KOPT-K1 (cell line): Measurements from ENCODE around the gene CSTPP1.
"Not testable (repeated sequence)": the region's sequence is repeated elsewhere in the genome, so short reads cannot be mapped to it uniquely, and the experiment has no call there.

Experiments used
- H3K27ac ChIP-seq: fragments of 200-600 bp; sonication (generic); 2 replicates; pipeline ENCODE4 v1.5.1; 2016; ENCODE audit warnings: antibody characterized with exemption, mild to moderate bottlenecking, low read depth, low read length; ENCODE audit not compliant: poor library complexity, severe bottlenecking
- H3K36me3 ChIP-seq: fragments of 200-600 bp; sonication (generic); 2 replicates; pipeline ENCODE4 v1.5.1; 2017; ENCODE audit warnings: antibody characterized with exemption, mild to moderate bottlenecking, low read length, moderate library complexity; ENCODE audit not compliant: insufficient read depth
- H3K9me3 ChIP-seq: fragments of 200-600 bp; sonication (generic); 2 replicates; pipeline ENCODE4 v1.5.1; 2017; ENCODE audit warnings: antibody characterized with exemption, low read length, mild to moderate bottlenecking; ENCODE audit not compliant: insufficient read depth, poor library complexity, severe bottlenecking

Gene CSTPP1

DNA sequence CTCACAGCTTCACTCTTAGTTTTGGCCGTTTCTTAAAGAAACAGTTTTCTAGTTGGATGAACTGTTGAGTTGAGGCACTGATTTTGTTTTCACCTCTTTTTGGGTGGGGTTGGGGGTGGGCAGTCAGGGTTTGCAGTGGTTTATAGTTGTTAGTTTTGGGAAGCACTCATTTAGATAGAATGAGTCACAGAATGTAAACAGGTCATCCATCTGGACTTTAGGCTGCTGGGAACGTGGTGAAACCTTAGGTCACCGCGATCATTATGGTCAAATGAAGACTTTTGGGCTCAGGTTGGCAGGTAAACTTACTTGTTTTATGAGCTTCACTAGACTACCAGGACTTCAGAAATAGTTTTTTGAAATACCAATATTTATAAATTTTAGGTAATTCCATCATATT lies 48.4 kb downstream of the CSTPP1 start:
- no peak overlapping the region for H3K27ac ChIP-seq
- H3K36me3 ChIP-seq = 0 out of 2 replicates have a peak, but pooled peaks cover 5% of the 10 kb centered on the region

GRCh38 chr11:46987183-46987582 lies 50.6 kb downstream of the CSTPP1 start:
- Histone ChIP-seq H3K27ac (no peak overlapping the region), H3K9me3 (no peaks in the 10 kb centered on the region), H3K36me3 (0 out of 2 replicates have a peak, but pooled peaks cover 10% of the 10 kb centered on the region)

More for the DNA sequence above, 48.4 kb downstream of the CSTPP1 start:
- no peaks in the 10 kb centered on the region for H3K9me3 ChIP-seq

- not testable (repeated sequence) for H3K27ac ChIP-seq, H3K9me3 ChIP-seq, H3K36me3 ChIP-seq
These were observed 53.4 kb downstream of the CSTPP1 start for GRCh38 chr11:46989810-46990487.

GRCh38 chr11:46991391-46991790 lies 54.8 kb downstream of the CSTPP1 start:
- no peaks in the 10 kb centered on the region for H3K9me3 ChIP-seq
- H3K27ac ChIP-seq = no peak overlapping the region
- 0 out of 2 replicates have a peak, but pooled peaks cover 10% of the 10 kb centered on the region for H3K36me3 ChIP-seq

GRCh38 chr11:46992386-46992785 lies 55.8 kb downstream of the CSTPP1 start:
- not testable (repeated sequence) for H3K36me3 ChIP-seq, H3K27ac ChIP-seq, H3K9me3 ChIP-seq

- not testable (repeated sequence) for H3K9me3 ChIP-seq, H3K27ac ChIP-seq, H3K36me3 ChIP-seq
These were observed 61.2 kb downstream of the CSTPP1 start for GRCh38 chr11:46997796-46998195.

- no peaks in the 10 kb centered on the region for H3K36me3 ChIP-seq
- no peaks in the 10 kb centered on the region for H3K9me3 ChIP-seq
- no peak overlapping the region for H3K27ac ChIP-seq
These were observed 62.7 kb downstream of the CSTPP1 start for GRCh38 chr11:46999217-46999616.

- no peak overlapping the region for H3K27ac ChIP-seq
- H3K9me3 ChIP-seq = no peaks in the 10 kb centered on the region
- H3K36me3 ChIP-seq = no peaks in the 10 kb centered on the region
These were observed 63.5 kb downstream of the CSTPP1 start for GRCh38 chr11:47000033-47000432.

- H3K36me3 ChIP-seq = no peaks in the 10 kb centered on the region
- no peak overlapping the region for H3K27ac ChIP-seq
- H3K9me3 ChIP-seq = no peaks in the 10 kb centered on the region
These were observed 65.2 kb downstream of the CSTPP1 start for GRCh38 chr11:47001781-47002181.

GRCh38 chr11:47002390-47002789 lies 65.8 kb downstream of the CSTPP1 start:
- Histone ChIP-seq H3K9me3 (no peaks in the 10 kb centered on the region), H3K36me3 (no peaks in the 10 kb centered on the region), H3K27ac (no peak overlapping the region)

DNA sequence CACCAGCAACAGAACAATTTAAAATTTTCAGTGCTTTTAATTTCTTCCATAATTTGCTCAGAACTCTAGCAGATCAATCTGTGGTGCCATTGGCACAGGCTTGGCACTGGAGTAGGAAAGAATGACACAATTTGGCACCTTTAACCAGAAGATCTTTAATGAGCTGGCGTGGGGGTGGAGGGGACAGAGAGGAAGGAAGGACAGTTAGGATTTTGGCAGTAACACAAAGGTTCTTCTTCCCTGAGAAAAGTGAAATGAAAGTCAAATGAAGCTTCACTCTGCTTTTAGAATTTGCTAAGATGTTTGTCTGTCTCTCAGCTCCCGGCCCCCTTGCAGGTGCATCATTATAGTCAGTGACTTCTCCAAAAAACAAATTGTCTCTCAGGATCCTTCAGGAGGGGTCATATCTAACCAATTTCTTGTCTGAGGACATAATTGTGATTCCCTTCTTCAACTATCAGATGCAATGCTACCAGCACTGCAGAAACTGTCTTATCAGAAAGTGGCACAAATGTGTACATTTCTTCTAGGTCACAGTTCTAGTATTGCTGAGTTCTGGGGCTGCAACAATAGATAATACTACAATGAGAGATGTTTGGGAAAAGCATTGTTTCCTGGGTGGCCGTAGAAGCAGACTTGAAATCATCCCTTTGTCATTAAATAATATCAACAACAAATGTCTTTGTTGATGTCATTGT lies 66.8 kb downstream of the CSTPP1 start:
- Histone ChIP-seq H3K36me3 (no peaks in the 10 kb centered on the region), H3K27ac (no peak overlapping the region), H3K9me3 (no peaks in the 10 kb centered on the region)

- Histone ChIP-seq H3K36me3 (no peaks in the 10 kb centered on the region), H3K27ac (no peak overlapping the region), H3K9me3 (no peaks in the 10 kb centered on the region)
These were observed 68.1 kb downstream of the CSTPP1 start for GRCh38 chr11:47004595-47005033.

GRCh38 chr11:47005441-47005840 lies 68.9 kb downstream of the CSTPP1 start:
- no peak overlapping the region for H3K27ac ChIP-seq
- no peaks in the 10 kb centered on the region for H3K9me3 ChIP-seq
- no peaks in the 10 kb centered on the region for H3K36me3 ChIP-seq

DNA sequence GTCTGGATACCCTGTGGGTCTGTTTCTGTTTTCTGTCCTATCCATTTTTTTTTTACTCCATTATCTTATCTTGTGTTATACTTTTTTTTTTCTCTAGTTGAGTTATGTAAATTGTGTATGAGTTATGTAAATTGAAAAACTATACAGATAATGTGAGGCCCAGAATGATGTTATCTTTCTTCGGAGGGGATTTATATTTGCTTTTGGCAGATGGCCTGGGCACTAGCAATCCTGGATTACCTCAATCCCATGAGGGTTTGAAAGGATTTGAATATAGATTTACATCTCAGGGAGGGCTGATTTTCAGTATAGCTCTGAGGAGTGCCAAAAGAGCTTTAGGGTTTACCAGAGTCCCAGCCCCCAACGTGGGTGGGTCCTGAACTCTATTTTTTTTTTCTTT lies 71.0 kb downstream of the CSTPP1 start:
- Histone ChIP-seq H3K36me3 (no peaks in the 10 kb centered on the region), H3K27ac (no peak overlapping the region), H3K9me3 (no peaks in the 10 kb centered on the region)

DNA sequence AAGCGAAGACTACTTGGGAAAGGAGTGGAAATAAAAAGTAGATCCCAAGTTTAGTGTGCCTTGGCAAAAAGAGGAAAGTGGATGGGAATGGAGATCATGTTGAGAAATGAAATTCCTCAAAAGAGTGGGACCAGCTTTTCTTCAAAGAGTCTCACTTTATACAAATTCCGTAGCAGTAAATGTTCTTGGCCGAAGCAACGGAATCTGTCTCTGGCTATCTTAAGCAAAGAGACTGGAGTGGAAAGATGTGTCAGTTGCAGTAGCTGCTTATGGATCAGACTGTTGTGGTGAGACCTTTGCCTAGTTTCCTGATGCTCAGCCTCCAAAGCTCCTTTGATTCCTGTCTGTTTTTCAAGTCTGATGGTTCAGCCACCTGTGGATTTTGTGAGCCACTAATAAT lies 73.6 kb downstream of the CSTPP1 start:
- Histone ChIP-seq H3K9me3 (no peaks in the 10 kb centered on the region), H3K36me3 (no peaks in the 10 kb centered on the region), H3K27ac (no peak overlapping the region)

DNA sequence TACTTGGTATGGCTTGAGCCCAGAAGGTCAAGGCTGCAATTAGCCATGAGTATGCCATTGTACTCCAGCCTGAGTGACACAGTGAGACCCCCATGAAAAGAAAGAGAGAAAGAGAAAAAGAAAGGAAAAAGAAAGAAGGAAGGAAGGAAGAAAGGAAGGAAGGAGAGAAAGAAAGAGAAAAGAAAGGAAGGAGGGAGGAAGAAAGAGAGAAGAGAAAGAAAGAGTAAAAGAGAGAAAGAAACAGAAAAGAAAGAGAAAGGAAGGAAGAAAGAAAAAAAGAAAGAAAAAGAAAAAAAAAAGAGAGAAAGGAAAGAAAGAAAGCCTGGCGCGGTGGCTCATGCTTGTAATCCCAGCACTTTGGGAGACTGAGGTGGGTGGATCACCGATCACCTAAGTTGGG lies 77.5 kb downstream of the CSTPP1 start:
- no peaks in the 10 kb centered on the region for H3K36me3 ChIP-seq
- no peaks in the 10 kb centered on the region for H3K9me3 ChIP-seq
- no peak overlapping the region for H3K27ac ChIP-seq
